SK-N-SH (cell line): ENCODE data around the gene SOS2. TPM values are rescaled to one million over a fixed set of nuclear protein-coding genes. Genes with fewer than 3 reads are reported as not detected.

ENCODE experiments used
- polyA plus RNA-seq, 3 experiments: library from polyadenylated mRNA; depleted of rRNA; stranded (reverse); fragments of >200 nt; gene quantifications; 2 replicates each; pipeline ENCODE4 v1.2.3, GENCODE V29; 2012
- small RNA-seq, 7 experiments: library from RNA; depleted of rRNA; stranded (forward); fragments of <200 nt; gene quantifications; one replicate each; pipeline ENCODE3, GENCODE V24; 2012

The SOS2 gene
- polyA plus RNA-seq, 1 of the 3 experiments (the other 2 are of a cell fraction): 6.2 TPM

Small RNA genes within 50 kb of the gene (small RNA-seq; reads per million reads assigned to genes)
- 0 reads per million in 7 experiments for gene RF00019

Other genes with a start within 250 kb of the SOS2 start
- 6.7 and 7.3 TPM in 2 replicates for gene VCPKMT, start 115.0 kb downstream of the SOS2 start, polyA plus RNA-seq (2012; rRNA removed)
- 5.4 and 8.4 TPM in 2 replicates for gene L2HGDH, start 80.7 kb upstream of the SOS2 start, polyA plus RNA-seq (2012; rRNA removed)
- gene DMAC2L, start 80.7 kb upstream of the SOS2 start, polyA plus RNA-seq (2012; rRNA removed): 20.3 and 22.7 TPM in 2 replicates
- gene CDKL1, start 165.3 kb upstream of the SOS2 start, polyA plus RNA-seq (2012; rRNA removed): 1.7 and 2.5 TPM in 2 replicates